T-helper 2 cell treated with Interferon-gamma antibody and Interleukin-4, amounts not matched to agents 100 ng/mL and 5 ng/mL, for 36 hours (primary cell): ENCODE data around the gene S100A4. TPM values are rescaled to one million over a fixed set of nuclear protein-coding genes. Genes with fewer than 3 reads are reported as not detected.
"Not testable (repeated sequence)": the region's sequence is repeated elsewhere in the genome, so short reads cannot be mapped to it uniquely, and the experiment has no call there.

Source experiments
- intact Hi-C: fragments of 100-400 bp; cut with micrococcal nuclease; formaldehyde crosslinking; loops from one replicate; pipeline ENCODE4 v1.15.1; 2023
- total RNA-seq: library from RNA; stranded (reverse); gene quantifications from 2 replicates; pipeline ENCODE4 v1.2.3, GENCODE V29; 2022

The S100A4 gene
- total RNA-seq, result 871 and 885 TPM in 2 replicates

DNA sequence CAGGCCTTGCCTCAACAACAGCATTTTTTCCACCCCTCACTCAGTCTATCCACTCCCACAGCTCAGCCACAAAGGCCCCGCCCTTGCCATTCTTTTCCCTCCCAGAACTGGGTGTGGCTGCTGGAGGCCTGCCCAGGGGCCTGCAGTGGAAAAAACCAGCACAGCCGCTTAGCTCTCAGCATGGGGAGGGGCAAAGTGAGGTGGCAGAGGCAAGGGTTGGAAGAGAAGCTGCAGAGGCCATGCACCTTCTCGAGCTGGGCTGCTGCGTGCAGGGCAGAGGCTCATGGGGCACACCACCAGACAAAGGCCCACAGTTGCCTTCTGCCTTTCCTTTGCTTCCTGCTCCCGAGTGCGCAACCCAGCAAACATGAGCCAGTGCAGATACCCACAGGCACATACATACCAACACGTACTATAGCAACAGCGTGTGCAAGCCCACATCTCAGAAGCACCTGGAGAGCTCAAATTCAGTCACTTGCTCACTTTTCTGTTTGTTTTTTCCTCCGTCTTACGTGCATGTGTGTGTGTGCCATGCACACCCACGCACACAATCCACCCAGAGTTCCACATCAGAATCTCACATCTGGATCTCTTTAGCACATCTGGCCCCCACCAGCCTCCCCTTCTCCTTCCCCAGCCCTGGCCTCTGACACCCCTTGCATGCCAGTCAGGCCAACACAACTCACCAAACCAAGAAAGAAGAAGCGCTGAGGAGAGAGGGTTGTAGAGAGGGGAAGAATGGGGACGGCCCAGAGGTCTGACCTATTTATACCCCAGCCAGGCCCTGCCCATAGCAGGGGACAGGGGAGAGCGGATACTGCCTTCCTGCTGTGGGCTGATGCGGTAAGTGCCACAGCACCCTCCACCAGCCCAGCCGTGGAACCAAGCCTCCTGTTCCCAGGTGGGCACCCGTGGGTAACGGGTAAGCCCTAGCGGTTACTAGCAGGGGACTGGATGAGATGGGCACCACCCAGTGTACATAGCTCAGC, at the start of gene S100A4:
TSS of gene S100A4 (minus strand) at position 740 of the 989 bp plus-strand sequence. CDS start 1,012 bp downstream, outside the sequence.
- intact Hi-C loops, result loop anchor here (1.0 kb wide), 2 partner anchors 9 to 21 kb away; no protein-coding TSS in a partner anchor

GRCh38 chr1:153592748-153593147, 47.1 kb upstream of the S100A4 start:
- intact Hi-C loops, result no loop called here

DNA sequence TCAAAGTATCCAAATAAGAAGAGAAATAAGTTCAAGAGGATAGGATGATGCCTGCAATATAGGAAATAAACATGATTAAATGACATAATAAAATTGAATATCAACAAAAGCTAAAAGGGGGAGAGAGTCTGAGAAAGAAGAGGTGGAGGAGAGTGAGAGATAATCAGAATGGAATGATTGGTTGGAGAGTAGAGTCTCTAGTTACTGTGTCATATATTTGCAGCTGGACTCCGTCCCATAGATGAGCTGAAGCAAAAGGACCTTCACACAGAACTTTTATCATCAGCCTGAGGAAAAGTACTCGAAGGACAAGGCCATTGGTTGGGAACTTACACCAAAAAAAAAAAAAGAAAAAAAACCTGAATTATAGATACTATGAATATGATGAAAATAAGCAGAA, 42.9 kb upstream of the S100A4 start:
- intact Hi-C loops, result loop anchor here (10.0 kb wide), 1 partner anchor 614 kb away; the partner anchor contains the start of gene SPRR4

DNA sequence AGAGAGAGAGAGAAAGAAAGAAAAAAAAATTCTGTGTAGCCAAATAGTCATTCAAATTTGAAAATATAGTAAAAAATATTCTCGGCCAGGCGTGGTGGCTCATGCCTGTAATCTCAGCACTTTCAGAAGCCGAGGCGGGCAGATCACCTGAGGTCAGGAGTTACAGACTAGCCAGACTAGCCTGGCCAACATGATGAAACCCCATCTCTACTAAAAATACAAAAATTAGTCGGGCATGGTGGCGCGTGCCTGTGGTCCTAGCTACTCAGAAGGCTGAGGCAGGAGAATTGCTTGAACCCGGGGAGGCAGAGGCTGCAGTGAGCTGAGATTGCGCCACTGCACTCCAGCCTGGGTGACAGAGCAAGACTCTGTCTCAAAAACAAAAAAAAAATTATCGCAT, 42.4 kb upstream of the S100A4 start:
- intact Hi-C loops, result loop anchor here (10.0 kb wide), 1 partner anchor 613 kb away; the partner anchor contains the start of gene SPRR4

GRCh38 chr1:153587314-153587713, 41.7 kb upstream of the S100A4 start:
- intact Hi-C loops, result loop anchor here (10.0 kb wide), 1 partner anchor 613 kb away; the partner anchor contains the start of gene SPRR4

GRCh38 chr1:153586347-153586746, 40.7 kb upstream of the S100A4 start:
- intact Hi-C loops, result loop anchor here (10.0 kb wide), 1 partner anchor 612 kb away; the partner anchor contains the start of gene SPRR4

- intact Hi-C loops, result loop anchor here (10.0 kb wide), 1 partner anchor 610 kb away; the partner anchor contains the start of gene SPRR4
These were observed 39.4 kb upstream of the S100A4 start for GRCh38 chr1:153585006-153585405.

DNA sequence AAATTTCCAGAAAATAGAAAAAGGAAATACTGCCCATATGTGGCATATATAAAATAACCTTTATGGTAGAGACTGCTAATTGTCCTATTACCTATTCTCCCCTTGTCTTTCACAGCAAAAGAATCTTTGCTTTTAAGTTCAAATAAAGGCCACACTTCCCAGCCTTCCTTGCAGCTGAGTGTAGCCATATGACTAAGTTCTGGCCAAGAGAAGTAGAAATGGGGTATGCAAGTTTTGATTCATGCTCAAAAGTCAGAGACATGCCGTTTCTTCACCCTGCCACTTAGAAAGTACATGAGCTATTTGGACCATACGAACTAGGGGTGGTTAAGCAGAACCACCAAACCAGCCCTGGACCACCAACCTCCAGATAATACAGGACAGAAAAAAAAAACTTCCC, 38.4 kb upstream of the S100A4 start:
- intact Hi-C loops, result loop anchor here (10.0 kb wide), 1 partner anchor 609 kb away; the partner anchor contains the start of gene SPRR4

GRCh38 chr1:153583514-153583913, 37.9 kb upstream of the S100A4 start:
- intact Hi-C loops, result loop anchor here (10.0 kb wide), 1 partner anchor 609 kb away; the partner anchor contains the start of gene SPRR4

DNA sequence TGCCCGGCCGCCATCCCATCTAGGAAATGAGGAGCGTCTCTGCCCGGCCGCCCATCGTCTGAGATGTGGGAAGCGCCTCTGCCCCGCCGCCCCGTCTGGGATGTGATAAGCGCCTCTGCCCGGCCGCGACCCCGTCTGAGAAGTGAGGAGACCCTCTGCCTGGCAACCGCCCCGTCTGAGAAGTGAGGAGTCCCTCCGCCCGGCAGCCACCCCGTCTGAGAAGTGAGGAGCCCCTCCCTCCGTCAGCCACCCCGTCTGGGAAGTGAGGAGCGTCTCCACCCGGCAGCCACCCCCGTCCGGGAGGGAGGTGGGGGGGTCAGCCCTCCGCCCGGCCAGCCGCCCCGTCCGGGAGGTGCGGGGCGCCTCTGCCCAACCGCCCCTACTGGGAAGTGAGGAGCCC, 37.2 kb upstream of the S100A4 start:
- intact Hi-C loops, result loop anchor here (10.0 kb wide), 1 partner anchor 608 kb away; the partner anchor contains the start of gene SPRR4

DNA sequence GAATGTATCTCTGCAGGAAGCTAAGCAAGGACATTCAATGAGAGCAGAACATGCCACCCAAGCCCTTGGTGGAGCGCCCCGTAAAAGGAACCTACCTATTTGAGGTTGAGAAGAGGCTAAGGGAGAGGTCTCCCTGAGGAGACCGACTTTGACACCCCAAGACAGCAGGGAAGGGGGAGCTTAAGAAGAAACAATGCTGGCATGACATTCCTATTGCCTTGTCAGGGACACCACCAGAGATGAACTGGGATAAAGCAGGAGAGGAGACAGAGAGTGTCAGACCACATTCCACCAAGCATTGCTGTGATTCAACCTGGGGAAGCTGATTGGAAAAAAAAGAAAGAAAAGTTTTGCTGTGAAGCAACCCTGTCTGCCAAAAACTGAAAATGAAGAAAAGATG, 33.3 kb upstream of the S100A4 start:
- intact Hi-C loops, result no loop called here

DNA sequence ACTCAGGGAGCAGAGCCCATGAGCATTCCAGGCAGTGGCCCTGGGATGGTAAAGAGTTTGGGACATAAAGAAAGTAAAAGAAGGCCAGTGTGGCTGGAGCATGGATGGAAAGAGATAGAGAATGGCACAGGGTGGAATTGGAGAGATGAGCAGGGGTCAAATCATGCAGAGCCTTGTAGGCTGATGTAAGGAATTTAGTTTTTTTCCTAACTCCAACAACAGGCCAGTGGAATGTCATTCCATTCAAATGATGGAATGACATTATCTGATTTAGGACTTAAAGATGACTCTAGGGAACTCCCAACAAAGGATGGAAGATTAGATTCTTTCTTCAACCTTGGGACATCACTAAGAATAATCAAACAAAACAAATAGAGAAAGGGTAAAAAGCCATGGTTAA, 32.9 kb upstream of the S100A4 start:
- intact Hi-C loops, result no loop called here

- intact Hi-C loops, result no loop called here
These were observed 32.0 kb upstream of the S100A4 start for GRCh38 chr1:153577624-153578051.

DNA sequence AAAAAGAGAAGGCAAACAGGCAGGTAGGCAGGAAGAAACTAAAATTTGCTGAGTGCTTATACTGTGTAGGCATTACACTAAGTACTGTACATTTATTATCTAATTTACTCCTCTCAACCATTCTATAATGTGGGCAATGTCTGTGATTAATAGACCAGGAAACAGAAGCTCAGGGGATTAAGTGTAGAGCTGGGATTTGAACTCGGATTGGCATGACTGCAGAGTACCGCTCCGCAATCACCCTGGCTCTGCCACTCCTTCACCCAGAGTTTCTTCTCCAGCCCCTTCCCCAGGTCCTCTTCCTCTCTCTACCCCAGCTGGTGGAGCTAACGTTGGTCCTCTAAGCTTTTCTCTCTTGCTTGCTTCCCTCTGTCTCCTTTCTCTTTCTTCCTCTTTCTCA, 31.5 kb upstream of the S100A4 start:
- intact Hi-C loops, result no loop called here

GRCh38 chr1:153575497-153575896, 29.9 kb upstream of the S100A4 start:
- intact Hi-C loops, result not testable (repeated sequence)

GRCh38 chr1:153575081-153575491, 29.5 kb upstream of the S100A4 start:
- intact Hi-C loops, result not testable (repeated sequence)

- intact Hi-C loops, result no loop called here
These were observed 27.7 kb upstream of the S100A4 start for GRCh38 chr1:153573351-153573750.

DNA sequence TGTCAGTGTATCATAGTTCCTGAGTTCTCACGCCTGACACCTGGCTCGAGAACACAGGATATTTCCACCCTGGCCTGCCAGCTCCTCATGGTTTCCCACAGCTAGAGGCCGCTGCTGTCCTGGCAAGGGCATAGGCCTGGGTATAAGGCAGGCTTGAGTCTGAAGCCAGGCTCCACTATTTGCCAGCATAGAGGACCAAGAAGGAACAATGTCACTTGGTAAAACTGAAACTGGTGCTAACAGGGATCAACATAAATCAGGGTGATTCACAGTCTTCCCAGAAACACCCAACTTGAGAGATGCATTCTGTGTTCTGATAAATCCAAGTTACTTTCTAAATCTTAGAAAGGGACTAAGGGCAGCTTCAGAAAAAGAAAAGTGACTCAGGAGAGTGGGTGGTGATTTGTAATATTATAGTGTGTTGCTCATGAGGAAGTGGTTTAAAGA, 27.0 kb upstream of the S100A4 start:
- intact Hi-C loops, result loop anchor here (1.0 kb wide), 1 partner anchor 45 kb away; no protein-coding TSS in a partner anchor

DNA sequence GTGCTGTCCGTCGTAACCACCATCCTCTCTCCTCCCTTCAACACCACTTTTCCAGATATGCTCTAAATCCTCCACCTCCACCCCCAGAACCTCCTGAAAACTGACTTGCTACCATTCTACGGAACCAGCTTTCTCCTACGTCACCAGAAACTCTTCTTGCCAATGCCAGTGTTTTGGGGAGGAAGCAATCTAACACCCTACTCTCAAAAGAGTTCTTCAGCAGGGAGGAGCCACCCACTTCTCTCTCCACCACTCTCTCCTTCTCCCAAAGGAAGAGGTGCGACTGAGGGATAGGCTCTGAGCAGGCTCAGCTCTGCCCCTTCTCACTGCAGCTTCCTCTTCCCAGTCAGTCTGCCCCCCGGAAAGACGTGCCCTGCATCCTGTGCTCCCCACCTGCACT, 26.1 kb upstream of the S100A4 start:
- intact Hi-C loops, result loop anchor here (1.0 kb wide), 1 partner anchor 46 kb away; no protein-coding TSS in a partner anchor

DNA sequence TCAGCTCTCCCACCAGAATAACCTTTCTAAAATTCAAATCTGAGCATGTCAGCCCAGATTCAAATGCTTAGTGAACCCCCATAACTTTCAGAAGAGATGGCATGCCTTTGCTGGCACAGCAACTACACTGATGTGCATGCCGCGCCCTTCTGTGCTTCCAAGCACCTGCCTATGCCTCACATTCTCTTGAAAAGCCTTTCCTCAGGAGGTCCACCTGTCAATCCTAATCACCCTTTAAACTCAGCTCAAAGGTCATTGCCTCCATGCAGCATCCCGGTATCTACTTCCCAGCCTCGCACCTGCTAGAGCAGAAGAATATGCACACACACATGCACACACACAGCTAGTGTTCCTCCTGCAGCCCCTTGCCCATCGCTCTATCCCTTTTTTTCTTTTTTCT, 25.3 kb upstream of the S100A4 start:
- intact Hi-C loops, result no loop called here

DNA sequence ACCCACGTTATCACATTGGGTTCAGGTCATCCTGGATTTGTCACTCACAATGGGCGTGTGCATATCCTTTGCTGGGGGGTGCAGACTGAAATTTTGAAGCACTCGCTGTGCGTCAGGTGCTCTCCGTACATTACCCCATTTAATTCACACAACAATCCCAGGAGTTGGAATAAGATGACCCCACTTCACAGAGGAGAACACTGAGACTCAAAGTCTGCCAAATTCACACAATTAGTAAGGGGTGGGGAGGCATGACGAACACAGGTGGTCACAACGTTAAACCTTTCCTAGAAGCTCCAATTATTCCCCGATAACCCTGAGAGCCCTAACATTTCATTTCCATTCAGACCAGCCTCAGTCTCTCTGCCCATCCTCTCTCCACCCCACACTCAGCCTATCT, 23.9 kb upstream of the S100A4 start:
- intact Hi-C loops, result no loop called here
